Esophagus muscularis mucosa (tissue), 4 donors: ENCODE data around the gene SYNGAP1.

Experiments used
- CTCF ChIP-seq, 3 experiments: fragments of 200-600 bp in 2 of 3; fragments of 450-650 bp in 1 of 3; sonication (generic) in 2 of 3; IDR thresholded peaks; one replicate each; pipeline ENCODE4 v1.5.1; 2017 to 2019; ENCODE audit warnings: antibody characterized with exemption in 3 of 3, mild to moderate bottlenecking in 2 of 3, moderate library complexity in 1 of 3
- EP300 ChIP-seq: sonication (generic); formaldehyde crosslinking; IDR thresholded peaks from one replicate; pipeline ENCODE4 v1.6.1; 2017; ENCODE audit warnings: antibody characterized with exemption
- POLR2A ChIP-seq: fragments of 450-650 bp; IDR thresholded peaks from one replicate; pipeline ENCODE4 v1.6.1; 2017; ENCODE audit warnings: antibody characterized with exemption, moderate library complexity, mild to moderate bottlenecking, low read depth
- POLR2AphosphoS5 ChIP-seq, 2 donors: sonication (generic); formaldehyde crosslinking; IDR thresholded peaks; one replicate each; pipeline ENCODE4 v1.6.1; 2017; ENCODE audit warnings: antibody characterized with exemption in 2 of 2

GRCh38 chr6:33477864-33478263, 58.0 kb downstream of the SYNGAP1 start:
- TF ChIP-seq POLR2A: no peak
- TF ChIP-seq CTCF (IDR thresholded peaks at IDR 0.05): no peak
- TF ChIP-seq EP300: no peak
- TF ChIP-seq POLR2AphosphoS5 (IDR thresholded peaks at IDR 0.05): no peak
